HL-60 (cell line): ENCODE results near the gene WNK1.

Source experiments
- DNase-seq, 2 experiments: peaks; one replicate each; pipeline ENCODE4 v3.0.0-alpha.2; 2010 to 2020; ENCODE audit warnings: low read depth in 1 of 2, low spot score in 1 of 2
- H3K27ac ChIP-seq: fragments of 250-450 bp; sonication (Bioruptor Pico); replicated peaks from 2 replicates; pipeline ENCODE4 v1.5.1; 2020; ENCODE audit warnings: mild to moderate bottlenecking, moderate library complexity
- H3K27me3 ChIP-seq: fragments of 250-450 bp; sonication (Bioruptor Pico); 2 replicates; pipeline ENCODE4 v1.5.1; 2021; ENCODE audit warnings: mild to moderate bottlenecking, moderate library complexity; ENCODE audit not compliant: insufficient read depth, poor library complexity, severe bottlenecking
- H3K4me3 ChIP-seq: replicated peaks from 2 replicates; pipeline ENCODE4 v1.5.1; 2011; ENCODE audit warnings: mild to moderate bottlenecking, control low read depth, low read length; ENCODE audit not compliant: insufficient read depth
- CTCF ChIP-seq: IDR thresholded peaks from one replicate; pipeline ENCODE4 v1.5.1; 2011; ENCODE audit warnings: low read length, control low read depth, inconsistent platforms; ENCODE audit not compliant: insufficient read depth
- GABPA ChIP-seq: IDR thresholded peaks from 2 replicates; pipeline ENCODE4 v1.6.1; 2012; ENCODE audit warnings: low read depth
- POLR2AphosphoS5 ChIP-seq: IDR thresholded peaks from 2 replicates; pipeline ENCODE4 v1.6.1; 2012; ENCODE audit warnings: low read depth
- REST ChIP-seq: IDR thresholded peaks from 2 replicates; pipeline ENCODE4 v1.6.1; 2012; ENCODE audit warnings: low read depth; ENCODE audit not compliant: insufficient replicate concordance
- SPI1 ChIP-seq: IDR thresholded peaks from 2 replicates; pipeline ENCODE4 v1.6.1; 2012; ENCODE audit warnings: low read depth, mild to moderate bottlenecking, borderline replicate concordance

The WNK1 gene

DNA sequence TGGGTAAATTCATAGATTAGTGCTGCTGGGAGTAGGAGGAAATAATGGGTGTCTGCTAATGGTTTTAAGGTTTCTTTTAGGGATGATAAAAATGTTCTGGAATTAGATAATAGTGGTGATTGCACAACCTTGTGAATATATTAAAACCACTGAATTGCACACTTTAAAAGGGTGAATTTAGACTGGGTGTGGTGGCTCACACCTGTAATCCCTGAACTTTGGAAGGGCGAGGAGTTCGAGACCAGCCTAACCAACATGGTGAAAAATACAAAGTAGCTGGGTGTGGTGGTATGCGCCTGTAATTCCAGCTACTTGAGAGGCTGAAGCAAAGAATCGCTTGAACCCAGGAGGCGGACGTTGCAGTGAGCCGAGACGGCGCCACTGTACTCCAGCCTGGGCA is 195.9 kb downstream of the WNK1 start:
- peak overlapping the region; percentile 97 for H3K4me3 ChIP-seq
- peak overlapping the region; percentile 91 for H3K27ac ChIP-seq
- no peaks in the 10 kb centered on the region for H3K27me3 ChIP-seq
- no peak for DNase-seq
- TF ChIP-seq POLR2AphosphoS5 (no peak), GABPA (no peak), CTCF (no peak)

GRCh38 chr12:949453-950191 is 197.2 kb downstream of the WNK1 start, which contains the start of gene RAD52:
Gene RAD52 (minus strand): TSS chr12:949694. CDS start chr12:933058, 16,636 bp downstream.
- no peaks in the 10 kb centered on the region for H3K27me3 ChIP-seq
- H3K4me3 ChIP-seq, result peak within 1 kb of the TSS; percentile 97
- H3K27ac ChIP-seq, result peak within 1 kb of the TSS; percentile 91
- DNase-seq, result peak; percentile 98
- TF ChIP-seq REST (peak; percentile 52), CTCF (peak; percentile 61), POLR2AphosphoS5 (peak; percentile 92; the same call in 1 of the 2 replicates), GABPA (peak; percentile 14; the same call in 1 of the 2 replicates), SPI1 (peak; percentile 16; the same call in 1 of the 2 replicates)

DNA sequence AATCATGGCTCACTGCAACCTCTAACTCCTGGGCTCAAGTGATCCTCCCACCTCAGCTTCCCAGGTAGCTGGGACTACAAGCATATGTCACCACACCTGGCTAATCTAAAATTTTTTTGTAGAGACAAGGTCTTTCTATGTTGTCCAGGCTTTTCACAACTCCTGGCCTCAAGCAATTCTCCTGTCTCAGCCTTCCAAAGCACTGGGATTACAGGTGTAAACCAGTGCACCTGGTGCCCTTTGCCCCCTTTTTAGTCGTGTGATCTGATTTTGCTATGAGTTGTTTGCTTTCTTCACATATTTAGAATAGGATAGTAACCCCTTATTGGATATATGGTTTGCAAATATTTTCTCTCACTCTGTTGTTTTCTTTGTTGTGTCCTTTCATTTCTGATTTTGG is 198.8 kb downstream of the WNK1 start:
- Histone ChIP-seq H3K4me3 (no peak overlapping the region), H3K27ac (no peak overlapping the region), H3K27me3 (no peaks in the 10 kb centered on the region)
- TF ChIP-seq POLR2AphosphoS5 (no peak), REST (no peak), GABPA (no peak), SPI1 (no peak), CTCF (no peak)
- DNase-seq, result no peak
